Measurements from ENCODE around the gene CIRBP.

The CIRBP gene

DNA sequence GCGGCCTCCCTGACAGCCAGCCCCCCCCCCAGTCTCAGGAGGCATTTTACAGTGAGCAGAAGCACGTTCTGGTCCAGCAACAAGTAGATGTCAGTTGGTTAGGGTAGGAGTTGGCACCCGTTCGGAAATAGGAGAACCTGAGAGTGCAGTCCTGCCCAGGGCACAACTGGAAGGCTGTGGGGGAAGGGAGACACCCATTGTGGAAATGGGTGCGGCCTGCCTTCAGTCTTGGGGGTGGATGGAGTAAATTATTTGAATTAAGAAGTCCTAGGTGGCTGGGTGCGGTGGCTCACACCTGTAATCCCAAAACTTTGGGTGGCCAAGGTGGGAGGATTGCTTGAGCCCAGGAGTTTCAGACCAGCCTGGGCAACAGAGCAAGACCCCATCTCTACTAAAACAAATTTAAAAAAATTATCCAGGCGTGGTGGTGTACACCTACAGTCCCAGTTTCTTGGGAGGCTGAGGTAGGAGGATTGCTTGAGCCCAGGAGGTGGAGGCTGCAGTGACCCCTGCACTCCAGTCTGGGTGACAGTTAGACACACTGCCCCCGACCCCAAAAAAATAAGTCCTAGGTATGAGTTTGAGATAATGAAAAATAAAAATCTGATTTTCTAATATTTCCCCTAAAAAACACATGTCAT lies 1.2 kb downstream of the CIRBP start:
- no peak for DNase-seq

DNA sequence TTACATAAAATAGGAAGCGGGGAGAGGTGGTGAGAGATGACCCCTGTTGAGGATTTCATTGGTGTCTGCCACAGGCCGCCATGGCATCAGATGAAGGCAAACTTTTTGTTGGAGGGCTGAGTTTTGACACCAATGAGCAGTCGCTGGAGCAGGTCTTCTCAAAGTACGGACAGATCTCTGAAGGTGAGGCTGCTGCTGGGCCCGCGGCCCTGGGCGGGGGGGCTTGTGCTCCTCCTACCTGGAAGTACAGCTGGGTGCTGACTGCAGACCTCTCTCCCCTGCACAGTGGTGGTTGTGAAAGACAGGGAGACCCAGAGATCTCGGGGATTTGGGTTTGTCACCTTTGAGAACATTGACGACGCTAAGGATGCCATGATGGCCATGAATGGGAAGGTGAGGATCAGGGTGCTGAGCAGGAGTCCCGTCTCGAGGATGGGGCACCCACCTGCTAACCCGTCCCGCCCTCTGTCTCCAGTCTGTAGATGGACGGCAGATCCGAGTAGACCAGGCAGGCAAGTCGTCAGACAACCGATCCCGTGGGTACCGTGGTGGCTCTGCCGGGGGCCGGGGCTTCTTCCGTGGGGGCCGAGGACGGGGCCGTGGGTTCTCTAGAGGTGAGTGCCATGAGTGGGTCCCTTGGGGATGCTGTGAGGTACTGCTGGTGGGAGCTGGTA lies 1.9 kb downstream of the CIRBP start:
- no peak for DNase-seq

DNA sequence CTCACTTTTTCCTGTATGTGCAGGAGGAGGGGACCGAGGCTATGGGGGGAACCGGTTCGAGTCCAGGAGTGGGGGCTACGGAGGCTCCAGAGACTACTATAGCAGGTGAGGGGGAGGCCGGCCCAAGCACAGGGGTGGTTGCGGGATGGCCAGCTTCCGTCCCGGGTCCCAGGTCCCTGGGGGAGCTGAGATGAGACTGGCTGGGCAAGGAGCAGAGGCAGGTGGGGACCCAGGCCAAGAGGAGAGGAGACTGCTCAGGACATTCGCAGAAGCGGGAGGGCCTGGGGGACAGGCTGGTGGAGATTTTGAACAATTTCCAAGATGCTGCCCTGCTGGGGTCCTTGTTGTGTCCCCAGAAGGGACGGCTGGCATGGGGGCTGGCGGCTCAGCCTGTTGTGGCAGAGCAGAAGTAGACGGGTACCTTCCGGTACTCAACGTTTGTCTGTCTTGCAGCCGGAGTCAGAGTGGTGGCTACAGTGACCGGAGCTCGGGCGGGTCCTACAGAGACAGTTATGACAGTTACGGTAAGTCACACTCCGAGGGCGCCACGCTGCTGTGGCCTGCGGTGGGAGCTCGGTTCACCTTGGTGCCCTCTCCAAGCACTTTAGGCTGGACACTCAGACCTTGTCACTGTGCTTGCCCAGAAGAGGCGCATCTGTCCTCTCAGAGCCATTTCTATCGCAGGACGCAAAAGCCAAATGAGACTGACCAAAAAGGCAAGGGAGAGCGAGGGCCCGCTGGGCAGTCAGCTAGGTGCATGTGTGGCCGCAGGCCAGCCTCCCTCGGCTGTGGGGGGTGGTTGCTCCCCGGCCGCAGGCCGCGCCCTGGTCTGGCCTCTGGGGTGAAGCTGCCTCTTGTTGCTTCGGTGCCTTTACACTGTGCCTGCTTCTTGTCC lies 2.6 kb downstream of the CIRBP start:
- no peak for DNase-seq

DNA sequence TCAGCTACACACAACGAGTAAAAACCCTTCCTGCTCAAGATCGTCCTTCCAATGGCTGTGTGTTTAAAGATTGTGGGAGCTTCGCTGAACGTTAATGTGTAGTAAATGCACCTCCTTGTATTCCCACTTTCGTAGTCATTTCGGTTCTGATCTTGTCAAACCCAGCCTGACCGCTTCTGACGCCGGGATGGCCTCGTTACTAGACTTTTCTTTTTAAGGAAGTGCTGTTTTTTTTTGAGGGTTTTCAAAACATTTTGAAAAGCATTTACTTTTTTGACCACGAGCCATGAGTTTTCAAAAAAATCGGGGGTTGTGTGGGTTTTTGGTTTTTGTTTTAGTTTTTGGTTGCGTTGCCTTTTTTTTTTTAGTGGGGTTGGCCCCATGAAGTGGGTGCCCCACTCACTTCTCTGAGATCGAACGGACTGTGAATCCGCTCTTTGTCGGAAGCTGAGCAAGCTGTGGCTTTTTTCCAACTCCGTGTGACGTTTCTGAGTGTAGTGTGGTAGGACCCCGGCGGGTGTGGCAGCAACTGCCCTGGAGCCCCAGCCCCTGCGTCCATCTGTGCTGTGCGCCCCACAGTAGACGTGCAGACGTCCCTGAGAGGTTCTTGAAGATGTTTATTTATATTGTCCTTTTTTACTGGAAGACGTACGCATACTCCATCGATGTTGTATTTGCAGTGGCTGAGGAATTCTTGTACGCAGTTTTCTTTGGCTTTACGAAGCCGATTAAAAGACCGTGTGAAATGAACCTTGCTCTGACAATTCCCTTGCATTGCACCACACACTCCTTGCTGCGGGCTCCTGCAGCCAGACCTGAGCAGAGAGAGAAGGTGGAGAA lies 3.5 kb downstream of the CIRBP start:
- no peak for DNase-seq

DNA sequence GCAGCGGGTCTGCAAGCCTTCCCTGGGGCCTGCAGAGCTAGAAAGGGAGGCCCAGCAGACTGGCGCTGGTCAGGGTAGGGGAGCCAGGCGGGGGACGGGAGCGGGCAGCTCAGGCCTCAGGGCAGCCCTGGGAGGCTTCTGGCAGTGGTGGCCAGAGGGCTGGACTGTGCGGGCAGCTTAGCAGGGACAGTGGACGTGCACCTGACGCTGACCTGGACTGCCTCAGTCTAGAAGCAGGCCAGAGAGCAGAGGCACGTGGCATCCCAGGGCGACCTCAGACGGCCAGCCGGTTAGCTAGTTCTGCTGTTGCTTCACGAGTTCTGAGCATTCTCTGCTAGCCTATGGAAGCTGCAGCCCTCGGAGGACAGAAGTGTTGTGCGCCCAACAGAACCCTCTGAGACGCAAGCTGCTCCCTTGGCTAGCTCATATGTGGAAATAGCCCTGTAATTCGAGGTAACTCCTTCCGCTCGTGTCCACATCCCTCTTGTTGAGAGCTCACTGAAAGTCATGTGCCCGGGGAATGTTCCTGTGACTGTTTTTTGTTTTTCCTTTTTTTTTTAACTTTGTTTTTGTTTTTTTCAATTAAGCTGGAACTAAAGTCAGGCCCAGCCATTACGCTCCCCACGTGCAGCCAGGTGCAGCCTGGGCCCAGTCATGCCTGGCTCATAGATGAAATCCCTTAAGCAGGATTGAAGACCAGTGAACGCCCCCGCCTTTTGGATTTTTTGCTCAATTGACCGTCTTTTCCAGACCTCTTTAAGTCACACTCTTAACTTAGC lies 4.3 kb downstream of the CIRBP start:
- no peak for DNase-seq

DNA sequence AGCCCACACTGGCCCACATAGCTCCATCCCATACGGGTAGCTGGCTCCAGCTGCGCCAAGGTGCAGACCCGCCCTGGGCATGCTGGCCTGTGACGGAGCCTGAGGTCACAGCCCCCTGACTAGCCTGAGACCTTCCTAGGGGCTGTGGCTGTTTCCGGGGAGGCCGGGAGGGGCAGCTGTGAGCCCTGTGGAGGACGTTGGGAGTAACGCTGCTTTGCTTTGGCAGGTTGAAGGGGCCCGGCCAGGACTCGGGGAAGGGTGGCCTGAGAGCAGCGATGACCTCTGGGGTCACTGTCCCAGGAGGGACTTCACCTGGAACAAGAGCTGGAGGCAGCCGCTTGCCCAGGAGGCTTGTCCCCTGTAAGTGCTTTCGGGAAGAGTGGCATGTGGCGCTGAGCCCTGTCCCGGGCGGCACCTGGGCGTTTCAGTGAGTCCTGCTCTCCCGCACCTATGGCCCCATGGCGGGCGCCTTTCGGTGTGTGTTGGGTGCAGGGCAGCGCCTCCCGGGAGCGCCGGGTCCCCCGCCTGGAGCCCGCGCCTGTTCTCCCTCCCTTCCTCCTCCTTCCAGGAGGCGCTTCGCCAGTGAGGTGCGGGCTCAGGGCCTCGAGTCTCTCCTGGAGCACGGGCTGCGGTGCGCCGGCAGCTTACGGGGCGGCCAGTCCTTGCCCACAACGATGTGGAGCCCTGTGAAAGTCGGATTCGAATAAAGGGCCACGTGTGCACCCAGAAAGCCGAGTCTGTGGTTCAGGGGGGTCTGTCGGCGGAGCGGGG lies 5.1 kb downstream of the CIRBP start:
- no peak for DNase-seq

DNA sequence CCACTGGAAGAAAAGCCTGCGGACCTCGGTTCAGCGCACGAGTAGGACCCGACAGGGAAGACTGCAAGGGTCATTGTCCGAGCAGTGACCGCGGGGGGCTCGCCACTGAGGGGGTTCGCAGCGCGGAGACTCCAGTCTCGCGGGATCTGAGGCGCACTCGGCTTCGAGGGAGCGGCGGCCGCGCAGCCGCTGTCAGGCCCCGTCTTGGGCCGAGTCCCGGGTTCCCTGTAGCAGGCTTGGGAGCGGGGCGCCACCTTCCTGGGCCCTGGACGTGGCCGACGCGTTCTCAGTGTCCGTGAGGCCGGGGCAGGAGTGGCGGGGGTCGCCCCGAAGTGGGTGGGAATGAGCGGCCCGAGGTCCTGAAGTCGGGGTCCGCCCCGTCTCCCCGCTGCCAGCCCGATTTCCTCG lies 5.7 kb downstream of the CIRBP start:
- DNase-seq = no peak

DNA sequence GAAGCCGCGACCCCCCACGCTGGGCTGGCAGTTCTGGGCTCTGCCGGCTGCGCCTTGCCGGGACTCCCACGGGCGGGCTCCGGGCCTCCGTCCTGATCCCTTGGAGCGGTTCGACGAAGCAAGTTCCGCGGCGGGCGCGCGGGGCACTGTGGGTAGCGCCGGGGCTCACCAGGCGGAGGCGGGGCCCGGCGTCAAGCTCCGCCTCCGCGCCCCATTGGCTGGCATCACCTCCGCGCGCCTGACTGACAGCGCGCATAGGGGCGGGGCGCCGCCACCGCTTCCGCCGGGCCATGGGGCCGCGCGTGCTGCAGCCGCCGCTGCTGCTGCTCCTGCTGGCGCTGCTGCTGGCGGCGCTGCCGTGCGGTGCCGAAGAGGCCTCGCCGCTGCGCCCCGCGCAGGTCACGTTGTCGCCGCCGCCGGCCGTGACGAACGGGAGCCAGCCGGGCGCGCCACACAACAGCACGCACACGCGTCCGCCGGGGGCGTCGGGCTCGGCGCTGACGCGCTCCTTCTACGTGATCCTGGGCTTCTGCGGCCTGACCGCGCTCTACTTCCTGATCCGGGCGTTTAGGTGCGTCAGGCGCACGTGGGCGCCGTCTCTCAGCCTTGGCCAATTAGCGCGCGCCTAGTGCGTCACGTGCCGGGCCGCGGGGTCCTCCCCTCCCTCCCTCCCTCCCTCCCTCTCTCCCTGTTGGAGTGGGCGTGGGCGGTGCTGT lies 6.3 kb downstream of the CIRBP start, which contains the start of gene FAM174C:
Gene FAM174C, plus strand, starts transcription at position 271 of the 716 bp plus-strand sequence. Its CDS starts 20 bp downstream, at position 291.
- peak; percentile 90 for DNase-seq

DNA sequence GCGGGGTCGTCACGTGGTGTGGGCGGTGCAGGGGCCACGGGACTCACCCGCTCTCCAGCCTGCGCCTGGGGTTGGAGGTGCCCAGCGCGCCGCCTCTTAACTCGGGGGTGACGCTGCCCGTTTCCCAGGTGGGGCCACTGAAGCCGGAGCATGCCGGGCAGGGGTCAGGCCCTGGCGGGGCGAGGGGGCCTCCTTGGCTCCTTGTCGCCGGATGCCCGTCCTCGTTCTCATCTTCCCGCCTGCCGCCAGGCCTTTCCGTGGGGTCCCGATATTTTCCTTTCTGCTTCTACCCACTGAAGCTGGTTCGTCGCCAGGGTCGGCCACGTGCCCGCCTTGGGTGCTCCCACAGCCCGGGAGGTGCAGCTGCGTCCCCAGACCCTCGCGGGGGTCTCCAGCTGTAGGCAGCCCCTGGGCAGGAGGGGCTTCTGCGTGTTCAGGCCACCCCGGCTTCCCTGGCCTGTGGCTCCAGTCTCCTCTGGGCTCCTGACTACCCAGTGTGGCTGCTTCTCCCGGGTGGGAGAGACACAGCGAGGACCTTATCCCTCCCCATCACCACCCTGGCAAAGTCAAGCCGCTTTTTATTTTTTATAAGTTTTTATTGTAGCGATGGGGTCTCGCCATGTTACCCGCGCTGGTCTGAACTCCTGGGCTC lies 7.0 kb downstream of the CIRBP start:
- no peak for DNase-seq

DNA sequence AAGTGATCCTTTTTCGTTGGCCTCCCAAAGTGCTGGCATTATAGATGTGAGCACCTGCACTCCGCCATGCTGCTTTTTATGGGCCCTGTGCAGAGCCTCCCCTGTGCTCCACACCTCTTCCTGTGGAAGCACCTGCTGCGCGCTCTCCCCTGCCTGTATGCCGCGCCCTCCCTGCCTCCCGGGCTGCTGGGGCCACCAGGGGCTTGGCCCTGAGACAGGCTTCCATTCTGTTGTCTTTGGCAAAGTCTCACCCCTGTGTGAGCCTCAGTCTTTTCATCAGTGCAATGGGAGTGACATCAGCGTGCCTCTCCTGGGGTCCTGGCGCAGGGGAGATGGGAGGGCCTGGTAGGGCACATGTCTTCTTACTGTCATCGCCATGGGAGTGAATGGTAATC lies 7.5 kb downstream of the CIRBP start:
- no peak for DNase-seq

DNA sequence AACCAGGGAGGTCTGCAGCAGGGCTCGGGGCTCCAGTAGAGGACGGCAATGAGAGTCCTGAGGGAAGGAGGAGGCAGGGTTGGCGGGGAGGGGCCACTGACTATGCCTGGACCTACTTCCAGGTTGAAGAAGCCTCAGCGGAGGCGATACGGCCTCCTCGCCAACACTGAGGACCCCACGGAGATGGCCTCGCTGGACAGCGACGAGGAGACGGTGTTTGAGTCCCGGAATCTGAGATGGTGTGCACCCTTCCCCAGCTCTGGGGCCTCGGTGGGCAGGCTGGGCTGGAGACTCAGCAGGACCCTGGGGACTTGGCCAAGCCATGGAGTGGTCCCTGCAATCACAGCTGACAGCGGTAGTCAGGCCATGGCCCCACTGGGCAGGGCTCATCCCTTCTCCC lies 7.9 kb downstream of the CIRBP start:
- DNase-seq = no peak

DNA sequence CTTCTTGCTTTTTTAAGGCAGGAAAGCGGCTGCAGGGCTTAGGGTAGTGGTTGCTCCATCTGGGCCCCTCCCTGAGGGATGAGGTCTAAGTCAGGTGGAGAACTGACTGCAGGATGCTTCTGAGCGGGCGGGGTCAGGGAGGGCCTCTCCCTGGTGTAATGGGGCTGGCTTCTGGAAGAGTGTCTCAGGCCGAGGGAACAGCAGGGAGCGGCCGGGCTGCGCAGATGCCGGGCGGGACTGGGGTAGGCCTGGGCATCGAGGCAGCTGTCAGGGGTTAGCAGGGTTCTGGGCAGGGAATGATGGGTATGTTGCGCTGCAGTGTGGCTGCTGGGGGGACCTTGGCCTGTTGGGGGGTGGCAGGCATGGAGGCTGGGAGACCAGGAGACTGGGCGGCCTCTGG lies 8.9 kb downstream of the CIRBP start:
- DNase-seq = no peak

DNA sequence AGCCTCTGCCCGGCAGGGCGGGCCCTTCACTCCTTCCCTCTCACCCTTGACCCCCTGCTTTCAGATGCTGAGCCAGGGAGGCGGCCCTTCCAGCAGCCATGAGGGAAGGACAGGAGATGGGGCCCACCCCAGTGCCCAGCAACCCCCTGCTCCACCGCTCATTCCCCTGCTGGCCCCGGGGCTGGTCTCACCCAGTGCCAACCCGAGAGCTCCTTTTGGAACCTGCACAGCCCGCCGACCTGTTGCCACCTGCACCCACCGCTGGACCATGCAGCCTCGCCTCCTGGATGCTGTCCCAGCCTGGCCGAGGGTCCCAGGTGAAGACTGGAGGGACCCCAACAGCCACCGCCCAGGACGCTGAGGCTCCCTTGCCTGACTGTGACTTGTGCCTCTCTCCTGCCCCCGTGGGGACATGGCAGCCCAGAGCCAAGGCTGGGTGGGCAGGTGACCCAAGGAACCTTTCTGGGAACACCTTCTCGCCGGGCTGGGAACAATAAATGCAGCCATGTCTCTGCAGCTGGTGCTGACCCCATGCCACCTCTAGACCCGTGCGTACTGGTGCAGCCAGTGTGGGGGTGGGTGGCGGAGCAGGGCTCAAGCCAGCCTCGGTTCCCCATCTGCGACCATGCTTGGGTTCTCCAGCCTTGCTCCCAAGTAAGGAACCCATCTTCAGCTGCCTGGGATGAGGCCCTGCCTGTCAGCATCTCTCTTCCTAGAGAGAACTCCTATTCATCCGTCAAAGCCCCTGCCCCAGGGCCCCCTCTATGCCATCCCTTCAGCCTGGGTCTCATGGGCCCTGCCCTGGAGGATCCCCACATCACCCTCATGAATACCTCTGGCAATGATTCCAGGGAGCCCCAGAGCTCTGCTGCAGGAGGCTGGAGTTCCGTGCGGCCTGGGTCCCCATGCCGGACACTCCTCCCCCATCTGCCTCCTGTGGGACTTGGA lies 9.9 kb downstream of the CIRBP start:
- DNase-seq = no peak

DNA sequence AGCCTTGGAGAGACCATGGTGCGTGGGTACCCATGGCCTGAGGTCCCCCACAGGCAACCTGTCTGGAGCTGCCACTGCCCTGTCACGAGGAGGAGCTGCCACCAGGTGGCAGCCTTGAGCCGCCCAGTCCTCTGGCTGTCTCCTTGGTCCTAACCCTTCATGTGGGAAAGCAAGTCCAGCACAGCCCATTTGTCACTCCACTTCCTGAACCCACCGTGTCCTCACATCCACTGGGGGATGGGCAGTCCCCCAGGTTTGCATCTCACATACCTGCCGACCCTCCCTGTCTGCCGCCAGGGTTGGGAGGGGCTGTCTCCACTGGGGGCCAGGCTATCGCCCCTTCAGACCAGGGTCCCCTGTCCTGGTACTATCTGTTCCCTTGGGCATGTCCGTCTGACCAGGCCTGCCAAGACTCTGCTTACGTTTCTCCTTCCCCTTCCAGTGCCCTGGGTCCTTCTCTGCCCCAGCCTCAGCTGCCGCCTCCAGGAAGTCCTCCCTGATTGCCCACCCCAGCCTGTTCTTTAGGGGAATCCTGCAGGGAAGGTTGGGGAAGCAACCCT lies 10.7 kb downstream of the CIRBP start:
- peak; percentile 50 for DNase-seq

DNA sequence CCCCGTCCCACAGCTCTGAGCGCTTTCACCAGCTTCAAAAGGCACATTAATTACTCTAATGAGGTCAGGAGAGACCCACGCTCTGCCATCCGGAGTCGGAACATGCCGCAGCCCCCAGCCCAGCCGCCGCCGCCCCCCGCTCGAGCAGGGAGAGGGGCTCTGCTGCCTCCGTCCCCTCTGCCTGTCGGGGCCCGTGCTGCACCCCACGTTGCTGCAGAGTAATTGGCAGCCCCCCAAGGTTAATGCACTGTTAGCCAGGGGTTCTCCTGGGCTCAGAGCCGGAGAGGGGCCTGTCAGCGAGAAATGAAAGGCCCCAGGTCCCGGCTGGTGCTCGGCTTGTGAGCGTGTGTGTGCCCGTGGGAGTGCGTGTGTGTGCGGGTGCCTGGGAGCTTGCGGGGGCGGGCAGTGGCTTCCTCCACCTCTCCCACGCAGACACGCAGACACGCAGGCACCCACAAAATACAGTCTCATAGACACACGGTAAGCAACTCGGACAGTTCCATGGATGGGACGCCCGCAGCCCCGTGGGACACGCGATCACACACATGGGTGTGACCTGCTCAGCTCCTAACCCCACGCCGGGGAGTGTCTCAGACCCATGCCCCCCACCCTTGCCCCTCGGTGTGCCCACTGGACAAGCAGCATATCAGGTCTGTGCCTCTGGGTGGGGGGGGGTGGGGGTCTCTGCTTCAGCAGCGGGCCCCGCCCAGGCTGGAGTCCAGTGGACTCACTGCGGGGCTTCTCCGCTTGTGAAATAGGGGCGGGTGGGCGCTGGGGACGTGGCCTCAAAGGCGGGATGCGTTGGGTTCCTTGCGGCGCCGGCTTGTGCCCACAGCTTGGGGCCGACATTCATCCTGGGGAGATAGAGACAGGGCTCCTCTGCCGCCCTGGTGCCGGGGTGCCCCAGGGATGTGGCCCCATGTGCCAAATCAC lies 11.8 kb downstream of the CIRBP start:
- DNase-seq = no peak

DNA sequence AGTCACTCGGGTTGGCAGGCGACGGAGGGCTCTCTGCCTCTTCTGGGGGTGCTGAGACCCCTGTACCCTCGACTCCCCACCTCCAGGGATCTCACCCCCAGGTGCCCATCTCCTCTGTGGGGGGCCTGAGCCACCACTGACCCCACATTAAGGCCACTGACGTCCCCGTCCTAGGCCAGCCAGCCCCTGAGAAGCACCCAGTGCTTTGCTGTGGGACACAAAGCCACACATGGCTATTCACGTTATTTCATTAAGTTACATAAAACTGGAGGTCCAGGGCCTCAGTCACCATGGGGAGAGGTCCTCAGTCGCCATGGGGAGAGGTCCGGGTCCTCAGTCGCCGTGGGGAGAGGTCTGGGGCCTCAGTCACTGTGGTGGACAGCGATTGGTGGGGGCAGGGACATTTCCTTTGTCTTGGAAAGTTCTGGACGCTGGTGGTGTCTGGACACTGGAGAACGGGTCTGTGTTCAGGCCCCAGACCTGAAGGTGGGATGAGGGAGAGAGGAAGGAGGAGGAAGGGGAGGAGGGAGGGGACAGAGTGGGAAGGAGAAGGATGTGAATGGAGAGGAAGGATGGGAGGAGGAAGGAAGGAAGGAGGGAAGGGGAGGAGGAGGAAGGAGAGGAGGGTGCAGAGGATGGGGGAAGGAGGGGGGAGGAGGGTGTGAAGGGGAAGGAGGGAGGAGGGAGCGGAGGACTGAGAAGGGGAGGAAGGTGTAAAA lies 12.6 kb downstream of the CIRBP start:
- DNase-seq = no peak
